Thyroid gland (tissue), 4 donors: ENCODE measurements around the gene SASH1. TPM values are rescaled to one million over a fixed set of nuclear protein-coding genes. Genes with fewer than 3 reads are reported as not detected.

Source experiments
- DNase-seq, 2 donors: peaks; one replicate each; pipeline ENCODE4 v3.0.0-alpha.2; 2019
- H3K27ac ChIP-seq, 3 donors: fragments of 200-600 bp; sonication (generic); 1 replicate in 2 of 3; 2 replicates in 1 of 3; pipeline ENCODE4 v1.5.1; 2016 to 2019; ENCODE audit warnings: mild to moderate bottlenecking in 1 of 3, moderate library complexity in 1 of 3
- H3K27me3 ChIP-seq: fragments of 200-600 bp; sonication (generic); one replicate; pipeline ENCODE4 v1.5.1; 2019
- H3K36me3 ChIP-seq, 2 donors: fragments of 200-600 bp; sonication (generic); one replicate each; pipeline ENCODE4 v1.5.1; 2016 to 2019
- H3K4me1 ChIP-seq, 2 donors: fragments of 200-600 bp; sonication (generic); one replicate each; pipeline ENCODE4 v1.5.1; 2017 to 2019
- H3K4me3 ChIP-seq, 3 donors: fragments of 200-600 bp; sonication (generic); replicated peaks in 1 of 3; 1 replicate in 2 of 3; 2 replicates in 1 of 3; pipeline ENCODE4 v1.5.1; 2016; ENCODE audit warnings: mild to moderate bottlenecking in 1 of 3
- H3K9me3 ChIP-seq: fragments of 200-600 bp; sonication (generic); one replicate; pipeline ENCODE4 v1.5.1; 2017
- CTCF ChIP-seq, 6 experiments: fragments of 200-600 bp in 3 of 6; fragments of 450-650 bp in 3 of 6; sonication (generic) in 3 of 6; IDR thresholded peaks; one replicate each; pipeline ENCODE4 v1.5.1; 2016 to 2019; ENCODE audit warnings: antibody characterized with exemption in 6 of 6, mild to moderate bottlenecking in 2 of 6, inconsistent platforms in 1 of 6, moderate library complexity in 1 of 6
- POLR2A ChIP-seq, 2 donors: fragments of 450-650 bp; IDR thresholded peaks; one replicate each; pipeline ENCODE4 v1.6.1; 2017; ENCODE audit warnings: antibody characterized with exemption in 2 of 2, mild to moderate bottlenecking in 2 of 2, moderate library complexity in 1 of 2
- WGBS, 2 donors: methylation state at CpG; one replicate each; pipeline ENCODE4 v1.1.5; 2017; 5-methylcytosine and 5-hydroxymethylcytosine counted together
- intact Hi-C: fragments of 100-400 bp; cut with DNase I; formaldehyde crosslinking; loops from one replicate; pipeline ENCODE4 v1.15.1; 2023
- total RNA-seq, 4 donors: library from RNA; depleted of rRNA; stranded (reverse); fragments of >200 nt; gene quantifications; one replicate each; pipeline ENCODE4 v1.2.3, GENCODE V29; 2016

SASH1 gene
- total RNA-seq, 4 donors from 2014 or later, result 154 to 235 (median 190) TPM

GRCh38 chr6:148307405-148307804, 35.2 kb upstream of the SASH1 start:
- intact Hi-C loops, result no loop called here
- Histone ChIP-seq H3K27me3 (no peaks in the 10 kb centered on the region), H3K27ac (peak overlapping the region in 1 of 3 donors; percentile 5), H3K4me1 (peaks cover 22 to 26% of the 10 kb centered on the region in 2 donors), H3K9me3 (no peaks in the 10 kb centered on the region), H3K4me3 (no peak overlapping the region), H3K36me3 (no peaks in the 10 kb centered on the region)
- 84 to 89% methylated on average over 2 of the region's 2 CpGs for WGBS, 2 donors
- no peak for TF ChIP-seq POLR2A (IDR thresholded peaks at IDR 0.05)
- no peak for TF ChIP-seq CTCF (IDR thresholded peaks at IDR 0.05)
- no peak for DNase-seq

- Histone ChIP-seq H3K4me1 (peaks cover 26 to 28% of the 10 kb centered on the region in 2 donors), H3K4me3 (no peak overlapping the region), H3K27me3 (no peaks in the 10 kb centered on the region), H3K27ac (no peak overlapping the region), H3K9me3 (no peaks in the 10 kb centered on the region), H3K36me3 (no peaks in the 10 kb centered on the region)
- TF ChIP-seq CTCF (IDR thresholded peaks at IDR 0.05) (no peak), POLR2A (IDR thresholded peaks at IDR 0.05) (no peak)
- DNase-seq, result no peak
- intact Hi-C loops, result no loop called here
Measured at GRCh38 chr6:148309301-148309700, 33.3 kb upstream of the SASH1 start.

GRCh38 chr6:148311966-148312669, 30.5 kb upstream of the SASH1 start:
- H3K4me3 ChIP-seq, result no peak overlapping the region
- H3K4me1 ChIP-seq, result peaks cover 10 to 20% of the 10 kb centered on the region in 2 donors
- H3K27ac ChIP-seq, result peak overlapping the region in 1 of 3 donors; percentile 32
- intact Hi-C loops, result no loop called here
- no peaks in the 10 kb centered on the region for H3K9me3 ChIP-seq
- H3K27me3 ChIP-seq, result no peaks in the 10 kb centered on the region
- 68 to 89% methylated on average over 3 of the region's 3 CpGs for WGBS, 2 donors
- DNase-seq, result no peak
- TF ChIP-seq POLR2A (IDR thresholded peaks at IDR 0.05) (no peak), CTCF (IDR thresholded peaks at IDR 0.05) (no peak)
- H3K36me3 ChIP-seq, result no peaks in the 10 kb centered on the region

GRCh38 chr6:148313488-148313887, 29.1 kb upstream of the SASH1 start:
- Histone ChIP-seq H3K4me1 (peaks cover 4 to 13% of the 10 kb centered on the region in 2 donors), H3K4me3 (no peak overlapping the region), H3K36me3 (no peaks in the 10 kb centered on the region), H3K27ac (peak overlapping the region in 1 of 3 donors; percentile 32), H3K27me3 (no peaks in the 10 kb centered on the region), H3K9me3 (no peaks in the 10 kb centered on the region)
- no peak for TF ChIP-seq CTCF (IDR thresholded peaks at IDR 0.05)
- no peak for TF ChIP-seq POLR2A (IDR thresholded peaks at IDR 0.05)
- intact Hi-C loops, result no loop called here
- 85 to 88% methylated on average over 8 of the region's 8 CpGs for WGBS, 2 donors
- DNase-seq, result no peak

- Histone ChIP-seq H3K27ac (peak overlapping the region in 1 of 3 donors; percentile 26), H3K9me3 (no peaks in the 10 kb centered on the region), H3K4me3 (no peak overlapping the region), H3K4me1 (peaks cover 4 to 13% of the 10 kb centered on the region in 2 donors), H3K36me3 (no peaks in the 10 kb centered on the region), H3K27me3 (no peaks in the 10 kb centered on the region)
- no peak for DNase-seq
- intact Hi-C loops, result no loop called here
- 74 to 88% methylated on average over 5 of the region's 5 CpGs for WGBS, 2 donors
- TF ChIP-seq POLR2A (IDR thresholded peaks at IDR 0.05), result no peak
- no peak for TF ChIP-seq CTCF (IDR thresholded peaks at IDR 0.05)
Measured at GRCh38 chr6:148316308-148316707, 26.3 kb upstream of the SASH1 start.
